ENCODE results near the gene NEDD9.

The NEDD9 gene

DNA sequence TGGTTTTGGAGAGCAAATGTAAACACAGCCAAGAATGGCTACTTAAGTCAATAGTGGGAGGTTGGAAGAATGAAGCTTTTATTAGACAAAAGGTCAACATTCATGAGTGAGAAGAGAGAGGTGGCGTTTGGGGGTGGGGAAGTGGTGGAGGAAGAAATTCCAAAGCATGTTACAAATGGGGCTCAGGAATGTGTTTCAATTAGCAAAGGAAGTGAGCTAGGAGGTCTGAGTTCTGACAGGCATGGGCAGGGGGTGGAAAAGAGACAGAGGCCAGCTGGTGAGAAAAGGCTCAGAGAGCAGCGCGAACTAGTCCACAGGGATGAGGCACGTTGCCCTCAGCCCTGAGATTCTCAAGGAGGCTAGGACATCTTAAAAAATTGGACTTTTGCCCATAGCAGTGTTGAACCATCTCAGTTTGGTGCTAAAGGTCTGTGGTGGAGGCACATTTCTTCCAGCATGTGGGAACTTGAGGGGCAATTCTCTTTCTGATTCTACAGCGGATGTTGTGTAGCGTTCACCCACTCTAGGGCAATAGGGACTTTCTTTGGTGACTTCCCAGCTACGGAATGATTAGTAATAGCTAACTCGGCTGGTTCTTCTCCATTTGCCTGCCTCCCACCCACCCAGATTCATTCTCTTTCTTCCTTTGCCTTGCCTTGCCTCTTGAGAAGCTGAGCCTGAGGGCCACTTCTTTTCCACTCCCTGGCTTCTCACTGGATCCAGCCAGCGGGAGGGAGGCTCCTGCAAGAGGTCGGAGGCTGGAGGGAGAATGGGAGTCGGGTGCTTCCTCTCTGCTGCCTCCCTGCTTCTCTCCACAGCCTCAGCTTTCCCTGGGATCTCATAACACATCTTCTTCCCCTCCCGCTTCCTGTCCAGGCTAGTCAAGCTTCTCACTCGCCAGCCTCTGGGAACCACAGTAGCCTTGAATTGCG lies 45.1 kb upstream of the NEDD9 start:
- no peaks in the 10 kb centered on the region for H3K27me3 ChIP-seq (ENCODE audit: insufficient read depth, low read depth, severe bottlenecking)
- H3K4me3 ChIP-seq (ENCODE audit: low read depth, low read length) = no peak overlapping the region
- no peak for DNase-seq
- no peaks in the 10 kb centered on the region for H3K36me3 ChIP-seq
- H3K9me3 ChIP-seq (ENCODE audit: severe bottlenecking) = no peaks in the 10 kb centered on the region
- no peak for TF ChIP-seq CTCF (IDR thresholded peaks at IDR 0.05; ENCODE audit: low read depth, low read length)
- no peak overlapping the region for H3K27ac ChIP-seq

DNA sequence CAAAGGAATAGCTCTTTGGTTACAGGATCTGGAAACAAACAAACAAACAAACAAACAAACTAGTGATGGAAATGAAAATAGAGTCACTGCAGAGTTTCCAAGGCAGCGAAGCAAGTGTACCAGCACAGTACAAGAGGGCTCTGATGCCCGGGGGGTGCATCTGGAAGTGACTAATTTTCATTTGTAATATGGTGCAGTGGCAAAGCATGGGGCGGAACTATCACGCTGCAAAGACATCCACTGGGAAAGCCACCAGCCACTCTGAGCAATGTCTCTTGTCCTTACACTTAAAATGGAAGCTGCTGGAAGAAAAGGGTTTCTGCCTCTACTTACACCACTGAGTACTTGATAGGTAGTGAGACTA lies 44.4 kb upstream of the NEDD9 start:
- no peak overlapping the region for H3K27ac ChIP-seq
- DNase-seq = no peak
- no peaks in the 10 kb centered on the region for H3K27me3 ChIP-seq (ENCODE audit: insufficient read depth, low read depth, severe bottlenecking)
- TF ChIP-seq CTCF (IDR thresholded peaks at IDR 0.05; ENCODE audit: low read depth, low read length) = no peak
- no peaks in the 10 kb centered on the region for H3K36me3 ChIP-seq
- no peak overlapping the region for H3K4me3 ChIP-seq (ENCODE audit: low read depth, low read length)
- H3K9me3 ChIP-seq (ENCODE audit: severe bottlenecking) = no peaks in the 10 kb centered on the region

DNA sequence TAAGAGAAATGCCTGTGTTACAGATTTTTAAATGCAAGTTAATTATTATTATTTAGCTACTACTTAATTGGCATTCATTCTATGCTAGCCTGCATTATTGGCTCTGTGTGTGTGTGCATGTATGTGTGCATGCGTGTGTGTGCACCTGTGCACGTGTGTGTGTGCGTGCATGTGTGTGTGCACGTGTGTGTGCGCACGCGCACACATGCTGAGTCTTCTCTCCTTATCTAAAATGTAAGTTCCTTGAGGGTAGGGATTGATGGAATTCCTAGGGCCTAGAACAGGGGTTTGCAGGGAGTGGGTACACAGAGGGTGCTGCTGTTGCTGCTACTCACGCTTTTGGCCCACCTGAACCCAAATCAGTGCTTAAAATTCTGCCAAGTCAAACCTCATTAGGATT lies 43.8 kb upstream of the NEDD9 start:
- H3K9me3 ChIP-seq (ENCODE audit: severe bottlenecking) = no peaks in the 10 kb centered on the region
- TF ChIP-seq CTCF (IDR thresholded peaks at IDR 0.05; ENCODE audit: low read depth, low read length) = no peak
- no peaks in the 10 kb centered on the region for H3K27me3 ChIP-seq (ENCODE audit: insufficient read depth, low read depth, severe bottlenecking)
- H3K27ac ChIP-seq = no peak overlapping the region
- DNase-seq = no peak
- no peaks in the 10 kb centered on the region for H3K36me3 ChIP-seq
- no peak overlapping the region for H3K4me3 ChIP-seq (ENCODE audit: low read depth, low read length)

- no peak overlapping the region for H3K27ac ChIP-seq
- H3K4me3 ChIP-seq (ENCODE audit: low read depth, low read length) = no peak overlapping the region
- no peak for TF ChIP-seq CTCF (IDR thresholded peaks at IDR 0.05; ENCODE audit: low read depth, low read length)
- H3K9me3 ChIP-seq (ENCODE audit: severe bottlenecking) = no peaks in the 10 kb centered on the region
- H3K36me3 ChIP-seq = no peaks in the 10 kb centered on the region
- DNase-seq = no peak
- H3K27me3 ChIP-seq (ENCODE audit: insufficient read depth, low read depth, severe bottlenecking) = no peaks in the 10 kb centered on the region
These were observed 43.1 kb upstream of the NEDD9 start for GRCh38 chr6:11275598-11275997.

DNA sequence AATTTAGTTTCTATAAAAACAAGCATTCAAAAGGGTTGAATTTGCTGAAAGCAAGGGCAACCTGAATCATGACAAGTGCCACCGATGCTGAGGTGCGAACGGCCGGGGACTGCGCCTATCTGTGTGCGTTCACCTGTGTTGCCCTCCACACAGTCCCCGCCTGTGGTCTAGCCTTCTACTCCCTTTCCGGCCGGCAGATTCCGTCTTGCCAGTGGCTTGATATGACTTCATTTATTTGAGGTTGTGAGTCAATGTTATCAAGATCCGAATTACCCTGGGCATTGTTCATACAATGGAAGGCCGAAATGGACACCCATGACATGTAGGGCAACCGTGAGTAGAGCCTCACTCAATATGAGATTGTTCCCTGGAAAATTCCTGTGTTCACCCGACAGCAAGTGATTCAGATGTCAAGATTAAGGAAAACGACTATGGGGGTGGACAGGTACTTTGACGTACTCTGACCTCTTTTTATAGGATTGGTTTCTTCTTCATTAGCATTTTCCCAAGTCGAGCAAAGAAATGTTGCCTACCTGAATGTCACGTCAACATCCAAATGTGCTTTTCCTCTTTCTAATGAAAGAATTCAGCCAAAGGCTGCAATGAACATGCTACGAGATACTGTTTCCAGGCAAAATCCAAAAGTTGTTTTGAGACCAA lies 41.1 kb upstream of the NEDD9 start:
- Histone ChIP-seq H3K9me3 (ENCODE audit: severe bottlenecking) (no peaks in the 10 kb centered on the region), H3K27ac (no peak overlapping the region), H3K27me3 (ENCODE audit: insufficient read depth, low read depth, severe bottlenecking) (no peaks in the 10 kb centered on the region), H3K4me3 (ENCODE audit: low read depth, low read length) (no peak overlapping the region), H3K36me3 (no peaks in the 10 kb centered on the region)
- TF ChIP-seq CTCF (IDR thresholded peaks at IDR 0.05; ENCODE audit: low read depth, low read length) = no peak
- no peak for DNase-seq

Measured in WERI-Rb-1 (cell line).